Stimulated activated CD8-positive, alpha-beta memory T cell treated with anti-CD3 and anti-CD28 coated beads, Interleukin-7, amount 100 ng/mL, for 1 hour (primary cell): Measurements from ENCODE around the gene SLC25A36.
"Not testable (repeated sequence)": the region's sequence is repeated elsewhere in the genome, so short reads cannot be mapped to it uniquely, and the experiment has no call there.

Experiments
- DNase-seq, 2 donors: peaks; one replicate each; pipeline ENCODE4 v3.0.0-alpha.2; 2020; ENCODE audit warnings: low read depth in 2 of 2

SLC25A36 gene

GRCh38 chr3:140931801-140932200, 9.8 kb upstream of the SLC25A36 start:
- no peak for DNase-seq

GRCh38 chr3:140933109-140933508, 8.5 kb upstream of the SLC25A36 start:
- DNase-seq: no peak

- no peak for DNase-seq
These were observed 8.1 kb upstream of the SLC25A36 start for GRCh38 chr3:140933552-140933951.

- DNase-seq: not testable (repeated sequence)
These were observed 2.3 kb upstream of the SLC25A36 start for GRCh38 chr3:140939305-140939704.

GRCh38 chr3:140941090-140941433, 574 bp upstream of the SLC25A36 start:
- no peak for DNase-seq

- no peak for DNase-seq
These were observed 827 bp downstream of the SLC25A36 start for GRCh38 chr3:140942221-140943104.

GRCh38 chr3:140943781-140944552, 2.3 kb downstream of the SLC25A36 start:
- DNase-seq: no peak

- DNase-seq: no peak
These were observed 7.0 kb downstream of the SLC25A36 start for GRCh38 chr3:140948460-140949249.

GRCh38 chr3:140950144-140950543, 8.5 kb downstream of the SLC25A36 start:
- no peak for DNase-seq

GRCh38 chr3:140950863-140951262, 9.2 kb downstream of the SLC25A36 start:
- no peak for DNase-seq

GRCh38 chr3:140951750-140952149, 10.1 kb downstream of the SLC25A36 start:
- not testable (repeated sequence) for DNase-seq

GRCh38 chr3:140953028-140953960, 11.7 kb downstream of the SLC25A36 start:
- no peak for DNase-seq

GRCh38 chr3:140954576-140954975, 12.9 kb downstream of the SLC25A36 start:
- no peak for DNase-seq

GRCh38 chr3:140955645-140956044, 14.0 kb downstream of the SLC25A36 start:
- DNase-seq: no peak

- no peak for DNase-seq
These were observed 14.6 kb downstream of the SLC25A36 start for GRCh38 chr3:140956058-140956835.

- no peak for DNase-seq
These were observed 31.2 kb downstream of the SLC25A36 start for GRCh38 chr3:140972833-140973232.

- DNase-seq: no peak
These were observed 33.3 kb downstream of the SLC25A36 start for GRCh38 chr3:140974900-140975299.

- no peak for DNase-seq
These were observed 39.0 kb downstream of the SLC25A36 start for GRCh38 chr3:140980663-140981062.

- not testable (repeated sequence) for DNase-seq
These were observed 46.2 kb downstream of the SLC25A36 start for GRCh38 chr3:140987792-140988191.

- DNase-seq: no peak
These were observed 52.7 kb downstream of the SLC25A36 start for GRCh38 chr3:140994316-140994715.
